SK-N-SH (cell line): ENCODE measurements around the gene SRBD1. TPM values are rescaled to one million over a fixed set of nuclear protein-coding genes. Genes with fewer than 3 reads are reported as not detected.

Experiments used
- CTCF ChIA-PET: fragments of 300-600, 350-600 bp; formaldehyde crosslinking; extraction: SDS; loops from one replicate; lab custom pipeline; 2021; lab: Yijun Ruan, JAX
- POLR2A ChIA-PET: fragments of 350-600 bp; sonication (Branson Sonifier 250); formaldehyde crosslinking; extraction: SDS; loops from one replicate; lab custom pipeline; 2020; ENCODE audit warnings: antibody characterized with exemption, inconsistent platforms; lab: Yijun Ruan, JAX
- DNase-seq: peaks from one replicate; pipeline ENCODE4 v3.0.0; 2012
- H2AFZ ChIP-seq: fragments of 200-600 bp; sonication (generic); 2 replicates; pipeline ENCODE4 v1.8.1; 2016; ENCODE audit warnings: antibody characterized with exemption, mild to moderate bottlenecking, low read depth
- H3F3A ChIP-seq: fragments of 200-600 bp; sonication (generic); replicated peaks from 2 replicates; pipeline ENCODE3; 2016; ENCODE audit warnings: antibody characterized with exemption, mild to moderate bottlenecking; ENCODE audit not compliant: insufficient read depth
- H3K27ac ChIP-seq, 2 experiments: fragments of 200-500 bp in 1 of 2; fragments of 200-600 bp in 1 of 2; sonication (Bioruptor generic) in 1 of 2; sonication (generic), shearing (Covaris generic) in 1 of 2; 2 replicates each; pipeline versions ENCODE4 v1.5.1 to v1.6.1; 2014 to 2016; ENCODE audit warnings: low read depth in 2 of 2, inconsistent platforms in 1 of 2, low read length in 1 of 2, mild to moderate bottlenecking in 1 of 2, mixed read lengths in 1 of 2
- H3K27me3 ChIP-seq: fragments of 200-600 bp; sonication (generic), shearing (Covaris generic); 2 replicates; pipeline ENCODE4 v1.6.1; 2016; ENCODE audit warnings: mixed run types; ENCODE audit not compliant: insufficient read depth
- H3K36me3 ChIP-seq, 2 experiments: fragments of 200-500 bp in 1 of 2; fragments of 200-600 bp in 1 of 2; sonication (Bioruptor generic) in 1 of 2; sonication (generic) in 1 of 2; replicated peaks in 1 of 2; 2 replicates each; pipeline versions ENCODE3 to v1.5.1; 2014 to 2016; ENCODE audit warnings: low read length in 1 of 2, mild to moderate bottlenecking in 1 of 2; ENCODE audit not compliant: insufficient read depth in 2 of 2, control insufficient read depth in 1 of 2
- H3K4me1 ChIP-seq, 2 experiments: fragments of 200-500 bp in 1 of 2; fragments of 200-600 bp in 1 of 2; sonication (Bioruptor generic) in 1 of 2; sonication (generic), shearing (Covaris generic) in 1 of 2; 2 replicates each; pipeline versions ENCODE4 v1.5.1 to v1.6.1; 2014 to 2016; ENCODE audit warnings: low read depth in 1 of 2, low read length in 1 of 2, mixed run types in 1 of 2; ENCODE audit not compliant: insufficient read depth in 2 of 2, control insufficient read depth in 1 of 2
- H3K4me2 ChIP-seq: fragments of 200-600 bp; sonication (generic), shearing (Covaris generic); 2 replicates; pipeline ENCODE4 v1.6.1; 2017; ENCODE audit warnings: mixed run types
- H3K4me3 ChIP-seq, 2 experiments: fragments of 200-500 bp in 1 of 2; fragments of 200-600 bp in 1 of 2; sonication (Bioruptor generic) in 1 of 2; sonication (generic), shearing (Covaris generic) in 1 of 2; 2 replicates each; pipeline versions ENCODE4 v1.5.1 to v1.8.1; 2014 to 2016; ENCODE audit warnings: low read depth in 2 of 2, inconsistent platforms in 1 of 2, low read length in 1 of 2, mild to moderate bottlenecking in 1 of 2, mixed read lengths in 1 of 2, moderate library complexity in 1 of 2
- H3K79me2 ChIP-seq: fragments of 200-600 bp; sonication (generic); 2 replicates; pipeline ENCODE4 v1.8.1; 2017; ENCODE audit warnings: mild to moderate bottlenecking; ENCODE audit not compliant: insufficient read depth
- H3K9ac ChIP-seq: fragments of 200-600 bp; sonication (generic); 2 replicates; pipeline ENCODE4 v1.6.1; 2017; ENCODE audit warnings: mixed run types
- H3K9me2 ChIP-seq: fragments of 200-600 bp; sonication (generic); 2 replicates; pipeline ENCODE4 v1.6.1; 2017; ENCODE audit warnings: mixed run types
- H3K9me3 ChIP-seq: fragments of 200-600 bp; sonication (generic); 2 replicates; pipeline ENCODE4 v1.6.1; 2017; ENCODE audit warnings: mixed run types, mild to moderate bottlenecking, moderate library complexity
- H4K20me1 ChIP-seq: fragments of 200-600 bp; sonication (generic); 2 replicates; pipeline ENCODE4 v1.6.1; 2017; ENCODE audit warnings: mild to moderate bottlenecking, mixed run types; ENCODE audit not compliant: insufficient read depth
- ELF1 ChIP-seq: IDR thresholded peaks from 2 replicates; pipeline ENCODE4 v1.4.0; 2012
- FOXM1 ChIP-seq: IDR thresholded peaks from 2 replicates; pipeline ENCODE4 v1.4.0; 2012; ENCODE audit warnings: low read depth, mild to moderate bottlenecking
- GABPA ChIP-seq: IDR thresholded peaks from 2 replicates; pipeline ENCODE4 v1.4.0; 2012; ENCODE audit warnings: low read depth, mild to moderate bottlenecking
- GATA2 ChIP-seq: sonication (generic); formaldehyde crosslinking; IDR thresholded peaks from 2 replicates; pipeline ENCODE4 v1.5.0; 2020; ENCODE audit warnings: mild to moderate bottlenecking, missing genetic modification reagents
- NFIC ChIP-seq: IDR thresholded peaks from 2 replicates; pipeline ENCODE4 v1.4.0; 2012; ENCODE audit warnings: borderline replicate concordance
- NRF1 ChIP-seq: IDR thresholded peaks from 2 replicates; pipeline ENCODE4 v1.6.1; 2012; ENCODE audit warnings: low read depth, mild to moderate bottlenecking, low read length
- RFX5 ChIP-seq: IDR thresholded peaks from 2 replicates; pipeline ENCODE4 v1.6.1; 2012; ENCODE audit warnings: mild to moderate bottlenecking, improper control_type of control experiment, low read length
- SIN3A ChIP-seq: IDR thresholded peaks from 2 replicates; pipeline ENCODE4 v1.6.1; 2012; ENCODE audit warnings: low read depth, mild to moderate bottlenecking, low read length, moderate library complexity, borderline replicate concordance
- USF1 ChIP-seq: IDR thresholded peaks from 2 replicates; pipeline ENCODE4 v1.4.0; 2012; ENCODE audit warnings: low read depth, borderline replicate concordance
- YY1 ChIP-seq: IDR thresholded peaks from 2 replicates; pipeline ENCODE4 v1.4.0; 2012; ENCODE audit warnings: low read depth, mild to moderate bottlenecking
- WGBS: methylation state at CpG from one replicate; pipeline ENCODE4 v1.1.6; 2017; ENCODE audit warnings: low lambda C conversion rate; 5-methylcytosine and 5-hydroxymethylcytosine counted together
- polyA plus RNA-seq, 3 experiments: library from polyadenylated mRNA; depleted of rRNA; stranded (reverse); fragments of >200 nt; gene quantifications; 2 replicates each; pipeline ENCODE4 v1.2.3, GENCODE V29; 2012
- TF ChIP-seq, protein P1 (sequence below): IDR thresholded peaks from 2 replicates; pipeline ENCODE4 v1.6.1; 2012; ENCODE audit warnings: mild to moderate bottlenecking, low read depth, low read length, moderate library complexity
- TF ChIP-seq, protein P2 (sequence below): IDR thresholded peaks from 2 replicates; pipeline ENCODE4 v1.4.0; 2012; ENCODE audit warnings: low read depth

Gene SRBD1
- polyA plus RNA-seq, 1 of the 3 experiments (the other 2 are of a cell fraction) = 3.2 TPM

DNA sequence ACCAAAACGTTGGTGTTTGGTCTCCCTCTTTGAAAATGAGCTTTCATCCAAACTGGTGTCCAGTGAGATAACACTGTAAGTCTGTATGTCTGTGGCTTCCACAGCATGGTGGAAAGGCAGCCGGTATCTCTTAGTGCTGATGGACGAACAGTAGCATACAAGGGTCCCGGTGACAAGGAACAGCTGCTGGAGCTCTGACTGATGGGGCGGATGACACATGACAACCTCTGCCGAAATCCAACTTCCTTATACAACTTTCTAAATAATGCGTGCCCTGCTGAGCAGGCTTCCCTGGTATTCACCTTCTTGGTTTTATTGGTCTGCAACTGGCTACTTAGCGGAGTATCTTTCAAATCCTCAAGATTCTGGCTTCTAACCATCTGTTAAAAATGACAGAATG lies 216.2 kb downstream of the SRBD1 start:
- Histone ChIP-seq H3K36me3 (peaks cover 6 to 12% of the 10 kb centered on the region in 2 experiments), H3K9me3 (no peaks in the 10 kb centered on the region), H3K27me3 (no peaks in the 10 kb centered on the region), H3K79me2 (no peaks in the 10 kb centered on the region), H3K9ac (no peak overlapping the region), H4K20me1 (no peaks in the 10 kb centered on the region), H3K27ac (no peak overlapping the region), H3K4me2 (no peak overlapping the region), H3K4me3 (no peak overlapping the region), H3K9me2 (no peaks in the 10 kb centered on the region), H3K4me1 (peaks cover 11 to 14% of the 10 kb centered on the region in 2 experiments; a peak in 2 of 4 replicates), H3F3A (no peaks in the 10 kb centered on the region), H2AFZ (no peak overlapping the region)
- TF ChIP-seq NRF1 (no peak), NFIC (no peak), RFX5 (no peak), SIN3A (no peak), YY1 (no peak), ELF1 (no peak), FOXM1 (no peak)
- TF ChIP-seq, protein P1, sequence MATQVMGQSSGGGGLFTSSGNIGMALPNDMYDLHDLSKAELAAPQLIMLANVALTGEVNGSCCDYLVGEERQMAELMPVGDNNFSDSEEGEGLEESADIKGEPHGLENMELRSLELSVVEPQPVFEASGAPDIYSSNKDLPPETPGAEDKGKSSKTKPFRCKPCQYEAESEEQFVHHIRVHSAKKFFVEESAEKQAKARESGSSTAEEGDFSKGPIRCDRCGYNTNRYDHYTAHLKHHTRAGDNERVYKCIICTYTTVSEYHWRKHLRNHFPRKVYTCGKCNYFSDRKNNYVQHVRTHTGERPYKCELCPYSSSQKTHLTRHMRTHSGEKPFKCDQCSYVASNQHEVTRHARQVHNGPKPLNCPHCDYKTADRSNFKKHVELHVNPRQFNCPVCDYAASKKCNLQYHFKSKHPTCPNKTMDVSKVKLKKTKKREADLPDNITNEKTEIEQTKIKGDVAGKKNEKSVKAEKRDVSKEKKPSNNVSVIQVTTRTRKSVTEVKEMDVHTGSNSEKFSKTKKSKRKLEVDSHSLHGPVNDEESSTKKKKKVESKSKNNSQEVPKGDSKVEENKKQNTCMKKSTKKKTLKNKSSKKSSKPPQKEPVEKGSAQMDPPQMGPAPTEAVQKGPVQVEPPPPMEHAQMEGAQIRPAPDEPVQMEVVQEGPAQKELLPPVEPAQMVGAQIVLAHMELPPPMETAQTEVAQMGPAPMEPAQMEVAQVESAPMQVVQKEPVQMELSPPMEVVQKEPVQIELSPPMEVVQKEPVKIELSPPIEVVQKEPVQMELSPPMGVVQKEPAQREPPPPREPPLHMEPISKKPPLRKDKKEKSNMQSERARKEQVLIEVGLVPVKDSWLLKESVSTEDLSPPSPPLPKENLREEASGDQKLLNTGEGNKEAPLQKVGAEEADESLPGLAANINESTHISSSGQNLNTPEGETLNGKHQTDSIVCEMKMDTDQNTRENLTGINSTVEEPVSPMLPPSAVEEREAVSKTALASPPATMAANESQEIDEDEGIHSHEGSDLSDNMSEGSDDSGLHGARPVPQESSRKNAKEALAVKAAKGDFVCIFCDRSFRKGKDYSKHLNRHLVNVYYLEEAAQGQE = no peak
- TF ChIP-seq, protein P2, sequence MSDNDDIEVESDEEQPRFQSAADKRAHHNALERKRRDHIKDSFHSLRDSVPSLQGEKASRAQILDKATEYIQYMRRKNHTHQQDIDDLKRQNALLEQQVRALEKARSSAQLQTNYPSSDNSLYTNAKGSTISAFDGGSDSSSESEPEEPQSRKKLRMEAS = no peak
- no peak for DNase-seq
- WGBS = 93% methylated on average over 8 of the region's 8 CpGs
- ChIA-PET CTCF (no interaction called here), POLR2A (no interaction called here)

DNA sequence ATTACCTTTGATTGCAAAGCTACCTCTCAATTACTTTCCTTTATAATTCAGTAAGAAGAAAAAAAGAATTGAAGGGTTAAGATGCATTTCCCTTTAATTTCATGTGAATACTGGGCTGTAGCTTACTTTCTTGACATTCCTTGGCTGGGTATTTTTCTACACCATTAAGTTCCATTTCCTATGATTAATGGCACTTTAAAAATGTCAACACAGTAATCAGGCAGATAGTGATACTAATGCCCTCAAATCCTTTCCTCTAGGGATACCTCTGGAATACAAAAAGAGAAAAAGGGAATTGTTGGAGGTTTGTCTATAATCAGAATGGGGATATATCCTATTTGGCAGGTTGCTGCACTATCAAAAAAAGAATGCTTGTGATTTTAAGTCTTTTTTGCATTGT lies 216.9 kb downstream of the SRBD1 start:
- Histone ChIP-seq H3K36me3 (peaks cover 6 to 14% of the 10 kb centered on the region in 2 experiments), H4K20me1 (no peaks in the 10 kb centered on the region), H3K27ac (no peak overlapping the region), H3K9ac (no peak overlapping the region), H3K79me2 (no peaks in the 10 kb centered on the region), H3K4me2 (no peak overlapping the region), H3K4me1 (peaks cover 6 to 14% of the 10 kb centered on the region in 2 experiments; a peak in 2 of 4 replicates), H3F3A (no peaks in the 10 kb centered on the region), H3K27me3 (no peaks in the 10 kb centered on the region), H3K9me2 (no peaks in the 10 kb centered on the region), H2AFZ (no peak overlapping the region), H3K9me3 (no peaks in the 10 kb centered on the region), H3K4me3 (no peak overlapping the region)
- ChIA-PET POLR2A (no interaction called here), CTCF (interaction anchor here (0.7 kb wide), 1 partner anchor 10 kb away, joined by 3 read pairs; no protein-coding TSS in a partner anchor)
- TF ChIP-seq GABPA (no peak), FOXM1 (no peak), GATA2 (no peak), USF1 (no peak)
- DNase-seq = no peak
